NB4 (cell line): Measurements from ENCODE around the gene SUGP2.

Source experiments
- MYC ChIP-seq: IDR thresholded peaks from 2 replicates; pipeline ENCODE4 v1.6.1; 2011; ENCODE audit warnings: low read depth, low read length
- POLR2A ChIP-seq: IDR thresholded peaks from 2 replicates; pipeline ENCODE4 v1.6.1; 2011; ENCODE audit warnings: mild to moderate bottlenecking; ENCODE audit not compliant: insufficient read length; ENCODE audit errors: extremely low read depth
- TF ChIP-seq, protein P1 (sequence below): IDR thresholded peaks from one replicate; pipeline ENCODE4 v1.5.1; 2012; ENCODE audit warnings: low read depth, low read length

GRCh38 chr19:19062454-19063182 is 29.3 kb upstream of the SUGP2 start:
- TF ChIP-seq, protein P1, sequence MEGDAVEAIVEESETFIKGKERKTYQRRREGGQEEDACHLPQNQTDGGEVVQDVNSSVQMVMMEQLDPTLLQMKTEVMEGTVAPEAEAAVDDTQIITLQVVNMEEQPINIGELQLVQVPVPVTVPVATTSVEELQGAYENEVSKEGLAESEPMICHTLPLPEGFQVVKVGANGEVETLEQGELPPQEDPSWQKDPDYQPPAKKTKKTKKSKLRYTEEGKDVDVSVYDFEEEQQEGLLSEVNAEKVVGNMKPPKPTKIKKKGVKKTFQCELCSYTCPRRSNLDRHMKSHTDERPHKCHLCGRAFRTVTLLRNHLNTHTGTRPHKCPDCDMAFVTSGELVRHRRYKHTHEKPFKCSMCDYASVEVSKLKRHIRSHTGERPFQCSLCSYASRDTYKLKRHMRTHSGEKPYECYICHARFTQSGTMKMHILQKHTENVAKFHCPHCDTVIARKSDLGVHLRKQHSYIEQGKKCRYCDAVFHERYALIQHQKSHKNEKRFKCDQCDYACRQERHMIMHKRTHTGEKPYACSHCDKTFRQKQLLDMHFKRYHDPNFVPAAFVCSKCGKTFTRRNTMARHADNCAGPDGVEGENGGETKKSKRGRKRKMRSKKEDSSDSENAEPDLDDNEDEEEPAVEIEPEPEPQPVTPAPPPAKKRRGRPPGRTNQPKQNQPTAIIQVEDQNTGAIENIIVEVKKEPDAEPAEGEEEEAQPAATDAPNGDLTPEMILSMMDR = no peak
- TF ChIP-seq POLR2A (no peak), MYC (no peak)
